NT2/D1 (cell line): ENCODE results near the gene PHYHD1.

Source experiments
- SUZ12 ChIP-seq: IDR thresholded peaks from 2 replicates; pipeline ENCODE4 v1.6.1; 2011; ENCODE audit not compliant: insufficient read length, insufficient read depth; ENCODE audit errors: extremely low read depth
- YY1 ChIP-seq: IDR thresholded peaks from 2 replicates; pipeline ENCODE4 v1.6.1; 2011; ENCODE audit not compliant: insufficient read length, insufficient read depth
- ZNF274 ChIP-seq: IDR thresholded peaks from 2 replicates; pipeline ENCODE4 v1.6.1; 2011; ENCODE audit warnings: mild to moderate bottlenecking, low read depth, low read length

GRCh38 chr9:128898845-128899565, 21.8 kb upstream of the PHYHD1 start:
- TF ChIP-seq ZNF274, result no peak
- no peak for TF ChIP-seq SUZ12
- no peak for TF ChIP-seq YY1
